GM12875 (cell line): Measurements from ENCODE around the gene CYCS.

Experiments
- H3K4me3 ChIP-seq: one replicate; pipeline ENCODE4 v1.5.1; 2011; ENCODE audit warnings: low read depth, low read length, control low read depth
- CTCF ChIP-seq: IDR thresholded peaks from 2 replicates; pipeline ENCODE4 v1.5.1; 2011; ENCODE audit warnings: low read depth, mild to moderate bottlenecking, control low read depth, inconsistent platforms, low read length, moderate library complexity, borderline replicate concordance; ENCODE audit not compliant: insufficient read depth

The CYCS gene

GRCh38 chr7:25158966-25159365 lies 33.9 kb upstream of the CYCS start:
- TF ChIP-seq CTCF, result no peak

GRCh38 chr7:25151773-25152172 lies 26.7 kb upstream of the CYCS start:
- H3K4me3 ChIP-seq, result no peak overlapping the region
- TF ChIP-seq CTCF, result no peak

More at GRCh38 chr7:25158966-25159365, 33.9 kb upstream of the CYCS start:
- H3K4me3 ChIP-seq, result no peak overlapping the region

- no peak for TF ChIP-seq CTCF
- H3K4me3 ChIP-seq, result no peak overlapping the region
These were observed 24.8 kb upstream of the CYCS start for GRCh38 chr7:25149836-25150235.

- no peak for TF ChIP-seq CTCF
- H3K4me3 ChIP-seq, result no peak overlapping the region
These were observed 23.9 kb upstream of the CYCS start for GRCh38 chr7:25148772-25149575.

GRCh38 chr7:25143763-25144162 lies 18.7 kb upstream of the CYCS start:
- H3K4me3 ChIP-seq, result no peak overlapping the region
- no peak for TF ChIP-seq CTCF

- no peak overlapping the region for H3K4me3 ChIP-seq
- no peak for TF ChIP-seq CTCF
These were observed 14.5 kb upstream of the CYCS start for GRCh38 chr7:25139536-25139935.

GRCh38 chr7:25134358-25135010 lies 9.4 kb upstream of the CYCS start:
- no peak overlapping the region for H3K4me3 ChIP-seq
- TF ChIP-seq CTCF, result no peak
